ENCODE results near the gene MYZAP.

Gene MYZAP

GRCh38 chr15:57594479-57594878 is 2.8 kb downstream of the MYZAP start:
- Histone ChIP-seq H3K27me3 (ENCODE audit: insufficient read depth, poor library complexity, severe bottlenecking) (peaks cover 30% of the 10 kb centered on the region), H3K4me3 (replicated peaks; ENCODE audit: insufficient read depth, low read length) (no peak overlapping the region), H3K27ac (replicated peaks) (no peak overlapping the region)
- no peak for DNase-seq (ENCODE audit: low read depth in 1 of 2, low spot score in 1 of 2)
- TF ChIP-seq POLR2AphosphoS5 (IDR thresholded peaks at IDR 0.05; ENCODE audit: low read depth) (no peak), SPI1 (IDR thresholded peaks at IDR 0.05; ENCODE audit: borderline replicate concordance, low read depth) (no peak), CTCF (IDR thresholded peaks at IDR 0.05; ENCODE audit: insufficient read depth, low read length) (no peak), GABPA (IDR thresholded peaks at IDR 0.05; ENCODE audit: low read depth) (no peak)
- TF ChIP-seq, protein P1, sequence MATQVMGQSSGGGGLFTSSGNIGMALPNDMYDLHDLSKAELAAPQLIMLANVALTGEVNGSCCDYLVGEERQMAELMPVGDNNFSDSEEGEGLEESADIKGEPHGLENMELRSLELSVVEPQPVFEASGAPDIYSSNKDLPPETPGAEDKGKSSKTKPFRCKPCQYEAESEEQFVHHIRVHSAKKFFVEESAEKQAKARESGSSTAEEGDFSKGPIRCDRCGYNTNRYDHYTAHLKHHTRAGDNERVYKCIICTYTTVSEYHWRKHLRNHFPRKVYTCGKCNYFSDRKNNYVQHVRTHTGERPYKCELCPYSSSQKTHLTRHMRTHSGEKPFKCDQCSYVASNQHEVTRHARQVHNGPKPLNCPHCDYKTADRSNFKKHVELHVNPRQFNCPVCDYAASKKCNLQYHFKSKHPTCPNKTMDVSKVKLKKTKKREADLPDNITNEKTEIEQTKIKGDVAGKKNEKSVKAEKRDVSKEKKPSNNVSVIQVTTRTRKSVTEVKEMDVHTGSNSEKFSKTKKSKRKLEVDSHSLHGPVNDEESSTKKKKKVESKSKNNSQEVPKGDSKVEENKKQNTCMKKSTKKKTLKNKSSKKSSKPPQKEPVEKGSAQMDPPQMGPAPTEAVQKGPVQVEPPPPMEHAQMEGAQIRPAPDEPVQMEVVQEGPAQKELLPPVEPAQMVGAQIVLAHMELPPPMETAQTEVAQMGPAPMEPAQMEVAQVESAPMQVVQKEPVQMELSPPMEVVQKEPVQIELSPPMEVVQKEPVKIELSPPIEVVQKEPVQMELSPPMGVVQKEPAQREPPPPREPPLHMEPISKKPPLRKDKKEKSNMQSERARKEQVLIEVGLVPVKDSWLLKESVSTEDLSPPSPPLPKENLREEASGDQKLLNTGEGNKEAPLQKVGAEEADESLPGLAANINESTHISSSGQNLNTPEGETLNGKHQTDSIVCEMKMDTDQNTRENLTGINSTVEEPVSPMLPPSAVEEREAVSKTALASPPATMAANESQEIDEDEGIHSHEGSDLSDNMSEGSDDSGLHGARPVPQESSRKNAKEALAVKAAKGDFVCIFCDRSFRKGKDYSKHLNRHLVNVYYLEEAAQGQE (IDR thresholded peaks at IDR 0.05; ENCODE audit: insufficient replicate concordance, low read depth), result no peak

GRCh38 chr15:57595011-57595866 is 3.5 kb downstream of the MYZAP start:
- no peak for DNase-seq (ENCODE audit: low read depth in 1 of 2, low spot score in 1 of 2)
- peaks cover 30% of the 10 kb centered on the region for H3K27me3 ChIP-seq (ENCODE audit: insufficient read depth, poor library complexity, severe bottlenecking)

GRCh38 chr15:57596301-57596855 is 4.7 kb downstream of the MYZAP start:
- peaks cover 18% of the 10 kb centered on the region for H3K27me3 ChIP-seq (ENCODE audit: insufficient read depth, poor library complexity, severe bottlenecking)
- H3K4me3 ChIP-seq (replicated peaks; ENCODE audit: insufficient read depth, low read length), result no peak overlapping the region
- no peak overlapping the region for H3K27ac ChIP-seq (replicated peaks)
- TF ChIP-seq, protein P1 (IDR thresholded peaks at IDR 0.05; ENCODE audit: insufficient replicate concordance, low read depth), result no peak
- TF ChIP-seq GABPA (IDR thresholded peaks at IDR 0.05; ENCODE audit: low read depth) (no peak), CTCF (IDR thresholded peaks at IDR 0.05; ENCODE audit: insufficient read depth, low read length) (no peak), POLR2AphosphoS5 (IDR thresholded peaks at IDR 0.05; ENCODE audit: low read depth) (no peak), SPI1 (IDR thresholded peaks at IDR 0.05; ENCODE audit: borderline replicate concordance, low read depth) (no peak)
- no peak for DNase-seq (ENCODE audit: low read depth in 1 of 2, low spot score in 1 of 2)

More at GRCh38 chr15:57595011-57595866, 3.5 kb downstream of the MYZAP start:
- TF ChIP-seq CTCF (IDR thresholded peaks at IDR 0.05; ENCODE audit: insufficient read depth, low read length) (no peak), GABPA (IDR thresholded peaks at IDR 0.05; ENCODE audit: low read depth) (no peak), POLR2AphosphoS5 (IDR thresholded peaks at IDR 0.05; ENCODE audit: low read depth) (no peak), SPI1 (IDR thresholded peaks at IDR 0.05; ENCODE audit: borderline replicate concordance, low read depth) (no peak)
- TF ChIP-seq, protein P1 (IDR thresholded peaks at IDR 0.05; ENCODE audit: insufficient replicate concordance, low read depth), result no peak
- Histone ChIP-seq H3K4me3 (replicated peaks; ENCODE audit: insufficient read depth, low read length) (no peak overlapping the region), H3K27ac (replicated peaks) (no peak overlapping the region)

All from HL-60 (cell line).